Fibroblast of skin of left quadriceps (primary cell): ENCODE measurements around the gene POC1A.
A peak's percentile ranks its signal among the peaks of the same experiment; 100 is the strongest.

ENCODE experiments used
- DNase-seq, 2 experiments: peaks; one replicate each; pipeline ENCODE4 v3.0.0-alpha.2; 2013; ENCODE audit warnings: low read depth in 2 of 2

The POC1A gene

DNA sequence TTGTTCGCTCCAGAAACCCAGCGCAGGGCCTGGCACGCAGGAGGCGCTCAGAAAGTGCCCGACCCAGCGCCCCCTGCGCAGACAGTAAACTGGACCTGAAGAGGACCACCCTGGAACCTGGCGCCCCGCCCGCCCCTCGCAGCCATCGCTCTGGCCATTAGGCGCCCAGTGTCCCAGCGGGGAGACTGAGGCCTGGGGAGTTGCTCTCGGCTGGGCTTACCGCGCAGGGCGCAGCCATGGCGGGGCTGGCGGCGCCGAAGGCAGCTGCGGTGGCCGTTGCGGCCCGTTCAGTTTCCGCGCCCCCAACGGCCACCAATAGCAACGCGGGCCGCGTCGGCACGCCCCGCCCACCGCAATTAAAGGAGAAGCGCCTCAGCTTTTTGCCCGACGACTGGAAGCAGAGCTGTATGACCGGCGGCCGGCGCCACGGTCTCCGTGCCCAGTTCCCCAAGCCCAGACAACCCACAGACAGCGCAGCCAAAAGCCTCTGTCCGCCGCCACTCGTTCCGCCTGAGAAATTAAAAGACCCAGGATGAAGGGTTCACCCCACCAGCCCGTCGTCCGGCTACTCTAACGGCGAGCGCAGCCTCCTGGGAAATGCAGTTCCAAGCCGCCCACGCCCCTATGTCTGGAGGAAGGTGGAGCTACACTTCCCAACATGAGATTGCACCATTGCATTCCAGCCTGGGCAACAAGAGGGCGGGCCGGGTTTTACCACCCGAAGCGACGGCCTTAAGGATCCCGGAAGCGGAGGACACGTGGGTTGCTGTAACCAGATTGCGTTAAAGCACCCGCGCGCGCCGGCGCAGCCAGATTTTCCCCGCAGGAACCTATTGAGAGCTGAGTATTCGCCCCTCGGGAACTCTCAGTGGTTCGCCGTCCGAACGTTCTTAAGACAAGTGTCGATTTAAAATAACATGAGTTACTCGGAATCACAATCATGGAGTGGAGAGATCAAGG lies at the start of gene POC1A:
TSS of gene POC1A (minus strand) at position 289 of the 960 bp plus-strand sequence. CDS start at position 238, 51 bp downstream.
- peak; percentile 96 for DNase-seq

- no peak for DNase-seq
These were observed 49.5 kb upstream of the POC1A start for GRCh38 chr3:52203701-52204100.

DNA sequence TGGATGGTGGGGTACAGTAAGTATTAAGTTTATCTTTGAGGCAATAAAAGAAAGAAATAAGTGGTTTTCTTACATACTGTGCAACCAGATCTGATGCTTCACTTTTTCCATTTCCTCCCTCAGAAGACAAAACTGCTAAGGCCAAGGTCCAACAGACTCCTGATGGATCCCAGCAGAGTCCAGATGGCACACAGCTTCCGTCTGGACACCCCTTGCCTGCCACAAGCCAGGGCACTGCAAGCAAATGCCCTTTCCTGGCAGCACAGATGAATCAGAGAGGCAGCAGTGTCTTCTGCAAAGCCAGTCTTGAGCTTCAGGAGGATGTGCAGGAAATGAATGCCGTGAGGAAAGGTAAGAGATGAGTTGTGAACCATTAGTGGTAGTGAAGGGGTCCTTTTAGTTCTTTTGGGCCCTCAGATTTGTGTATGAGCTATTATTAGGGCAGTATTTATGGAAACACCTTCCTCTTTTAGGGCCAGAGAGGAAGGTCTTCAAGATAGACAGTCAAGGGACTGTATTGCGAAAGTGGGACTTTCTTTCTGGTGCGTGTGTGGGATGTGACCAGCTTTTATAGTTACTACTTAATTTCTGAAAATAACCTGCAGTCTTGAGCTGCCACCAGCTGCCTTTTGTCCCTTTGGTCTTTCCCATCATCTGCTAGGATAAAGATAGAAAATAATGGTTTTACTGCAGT lies 48.3 kb upstream of the POC1A start:
- no peak for DNase-seq

GRCh38 chr3:52200981-52201679 lies 46.9 kb upstream of the POC1A start:
- no peak for DNase-seq

- no peak for DNase-seq
These were observed 44.7 kb upstream of the POC1A start for GRCh38 chr3:52198643-52199608.

GRCh38 chr3:52197842-52198625 lies 43.8 kb upstream of the POC1A start, which contains the start of gene ALAS1:
Gene ALAS1 (plus strand): TSS chr3:52198160. CDS start chr3:52199242, 1,082 bp downstream.
- peak; percentile 70 to 72 for DNase-seq

DNA sequence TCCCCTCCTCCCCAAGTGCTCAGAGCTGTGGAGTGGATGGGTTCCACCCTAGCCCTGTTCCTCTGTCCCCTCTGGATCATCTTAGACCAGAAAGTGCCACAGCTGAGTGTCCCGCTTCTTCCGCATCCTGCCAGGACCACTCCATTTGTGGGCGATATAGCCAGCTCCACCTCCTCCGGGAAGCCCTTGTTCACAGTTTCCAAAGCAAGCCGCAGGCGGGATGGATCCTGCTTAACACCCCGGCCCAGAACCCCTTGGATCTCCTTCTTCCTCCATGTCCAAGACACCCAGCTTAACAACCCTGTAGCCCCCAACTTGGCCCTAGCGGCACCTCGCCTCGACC lies 43.2 kb upstream of the POC1A start:
- no peak for DNase-seq

GRCh38 chr3:52196977-52197376 lies 42.8 kb upstream of the POC1A start:
- no peak for DNase-seq

GRCh38 chr3:52195823-52196331 lies 41.7 kb upstream of the POC1A start:
- DNase-seq = peak in 1 of 2 experiments; percentile 30

DNA sequence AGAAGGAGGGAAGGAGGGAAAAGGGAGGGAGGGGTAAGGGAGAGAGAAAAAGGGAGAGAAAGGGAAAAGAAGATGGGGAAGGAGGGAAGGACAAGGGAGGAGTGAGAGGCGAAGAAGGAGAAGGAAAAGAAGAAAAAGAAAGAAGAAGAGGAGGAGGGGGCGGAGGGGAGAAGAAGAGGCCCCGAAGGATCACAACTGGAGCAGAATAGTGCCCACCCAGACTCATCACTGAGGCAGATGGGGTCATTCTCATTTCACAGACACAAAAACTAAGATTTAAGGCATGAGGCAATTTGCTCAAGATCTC lies 41.0 kb upstream of the POC1A start:
- no peak for DNase-seq

DNA sequence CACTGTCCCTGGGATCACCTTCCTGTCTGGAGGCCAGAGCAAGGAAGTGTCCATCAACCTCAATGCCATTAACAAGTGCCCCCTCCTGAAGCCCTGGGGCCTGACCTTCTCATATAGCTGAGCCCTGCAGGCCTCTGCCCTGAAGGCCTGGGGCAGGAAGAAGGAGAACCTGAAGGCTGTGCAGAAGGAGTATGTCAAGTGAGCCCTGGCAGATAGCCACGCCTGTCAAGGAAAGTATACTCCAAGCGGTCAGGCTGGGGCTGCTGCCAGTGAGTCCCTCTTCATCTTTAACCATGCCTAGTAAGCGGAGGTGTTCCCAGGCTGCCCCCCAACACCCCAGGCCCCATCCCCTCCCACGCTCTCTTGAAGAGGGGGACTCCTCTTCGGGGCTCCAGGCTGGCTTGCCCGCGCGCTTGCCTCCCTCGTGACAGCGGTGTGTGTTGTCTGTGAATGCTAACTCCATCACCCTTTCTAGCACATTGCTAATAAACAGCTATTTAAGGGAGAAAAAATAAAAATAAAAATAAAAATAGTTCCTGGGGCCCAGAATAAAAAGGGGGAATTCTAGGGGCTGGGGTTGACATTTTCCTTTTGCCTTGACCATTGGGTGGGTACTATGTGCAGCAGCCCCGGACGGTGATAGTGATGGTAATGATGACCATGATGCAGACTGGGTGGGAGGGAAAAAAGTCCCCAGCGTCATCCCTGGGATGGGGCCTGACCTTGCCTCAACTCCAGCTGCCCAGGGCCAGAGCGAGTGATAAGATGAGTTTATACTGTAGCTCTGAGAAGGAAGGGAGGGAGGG lies 40.5 kb upstream of the POC1A start:
- DNase-seq = no peak

DNA sequence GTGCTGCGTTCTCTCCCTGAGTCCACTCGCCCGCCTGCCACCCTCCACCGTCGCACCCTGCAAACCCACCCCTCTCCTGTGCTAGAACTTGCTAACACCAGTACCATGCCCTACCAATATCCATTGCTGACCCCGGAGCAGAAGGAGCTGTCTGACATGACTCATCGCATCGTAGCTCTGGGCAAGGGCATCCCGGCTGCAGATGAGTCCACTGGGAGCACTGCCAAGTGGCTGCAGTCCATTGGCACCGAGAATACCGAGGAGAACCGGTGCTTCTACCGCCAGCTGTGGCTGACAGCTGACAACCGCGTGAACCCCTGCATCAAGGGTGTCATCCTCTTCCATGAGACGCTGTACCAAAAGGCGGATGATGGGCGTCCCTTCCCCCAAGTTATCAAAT lies 38.8 kb upstream of the POC1A start:
- no peak for DNase-seq

DNA sequence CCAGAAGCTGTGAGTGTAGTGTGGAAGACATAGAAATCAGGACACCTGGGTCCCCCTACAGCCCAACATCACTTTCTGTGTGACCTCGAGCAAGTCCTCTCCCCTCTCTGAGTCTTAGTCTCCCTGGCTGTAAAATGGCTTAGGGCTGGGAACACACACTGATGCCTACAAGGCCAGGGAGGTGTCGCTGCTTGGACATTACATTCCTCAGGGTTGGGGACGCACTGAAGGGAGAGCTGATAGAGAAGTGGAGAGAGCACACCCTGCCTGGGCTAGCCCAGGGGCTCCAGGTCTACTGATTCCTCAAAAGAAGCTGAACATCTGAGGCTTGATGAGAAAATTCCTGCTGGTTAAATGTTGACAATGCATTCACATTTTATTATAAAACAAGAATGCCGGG lies 37.4 kb upstream of the POC1A start:
- DNase-seq = no peak

DNA sequence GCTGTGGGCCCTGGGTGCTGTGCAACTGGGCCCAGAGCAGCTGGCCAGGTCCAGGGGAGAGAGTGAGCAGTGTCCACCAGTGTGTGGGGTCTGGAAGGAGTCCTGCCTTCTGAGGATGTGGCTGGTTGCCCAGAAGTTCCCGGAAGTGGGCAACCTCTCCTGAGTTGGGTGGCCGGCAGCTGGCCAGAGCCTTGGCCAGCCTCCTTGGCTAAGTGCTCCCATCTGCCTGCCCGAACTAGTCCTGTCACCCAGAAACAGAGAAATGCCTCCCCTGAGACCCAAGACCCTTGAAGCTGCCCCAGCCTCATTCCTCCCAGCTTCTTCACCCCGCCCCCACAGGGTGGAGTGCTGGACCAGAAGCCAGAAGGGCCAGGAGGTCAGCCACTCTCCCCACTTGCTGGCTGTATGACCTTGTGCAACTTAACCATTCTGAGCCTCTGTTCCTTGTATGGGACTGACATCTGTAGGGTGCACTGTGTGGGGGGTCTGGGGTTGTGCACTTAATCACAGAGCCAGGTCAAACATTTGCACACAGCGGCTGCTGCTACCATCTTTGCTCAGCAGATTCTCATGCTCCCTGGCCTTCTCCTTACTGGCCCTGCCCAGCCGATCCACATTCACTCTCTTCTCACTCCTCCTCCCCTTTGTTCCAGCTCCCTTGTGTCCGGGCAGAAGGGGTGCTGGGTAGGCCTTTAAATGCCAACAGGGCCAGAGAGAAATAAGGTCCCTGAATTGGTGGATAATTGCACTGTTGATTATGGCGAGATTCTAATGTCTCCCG lies 36.3 kb upstream of the POC1A start:
- DNase-seq = no peak

- no peak for DNase-seq
These were observed 34.3 kb upstream of the POC1A start for GRCh38 chr3:52188556-52188955.

DNA sequence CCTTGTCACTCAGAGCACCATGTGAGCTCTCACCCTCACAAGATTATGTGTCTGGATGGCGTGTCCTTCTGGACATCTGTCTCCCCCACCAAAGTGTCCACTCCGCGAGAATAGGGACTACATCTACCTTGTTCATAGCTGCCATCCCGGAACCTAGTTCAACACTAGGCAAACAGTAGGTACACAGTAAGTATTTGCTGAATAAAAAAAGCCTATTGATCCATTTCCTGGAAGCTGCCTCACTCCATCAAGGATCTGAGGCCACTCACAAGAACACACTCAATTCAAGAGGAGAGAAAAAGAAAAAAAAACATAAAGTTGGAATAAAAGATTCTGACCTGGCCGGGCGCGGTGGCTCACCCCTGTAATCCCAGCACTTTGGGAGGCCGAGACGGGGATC lies 32.5 kb upstream of the POC1A start:
- no peak for DNase-seq

GRCh38 chr3:52185837-52186236 lies 31.6 kb upstream of the POC1A start:
- no peak for DNase-seq

- no peak for DNase-seq
These were observed 31.1 kb upstream of the POC1A start for GRCh38 chr3:52185311-52185710.

DNA sequence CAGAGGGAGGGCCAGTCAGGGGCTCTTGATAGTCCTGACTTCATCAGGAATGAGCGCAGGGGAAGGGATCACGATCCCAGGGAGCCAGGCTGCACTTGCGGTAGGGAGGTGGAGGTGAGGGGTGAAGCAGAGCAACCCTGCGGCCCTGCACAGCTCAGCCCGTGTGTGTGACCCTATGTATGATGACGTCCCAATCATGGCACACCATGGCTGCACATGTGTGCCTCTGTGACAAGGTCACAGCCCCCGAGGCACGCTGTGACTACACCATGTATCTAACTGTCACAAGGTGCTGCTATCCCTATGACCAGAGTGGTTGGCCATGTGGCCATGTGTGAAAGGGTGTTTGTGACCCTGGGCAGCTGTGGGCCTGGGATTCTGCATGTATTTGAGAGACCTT lies 30.5 kb upstream of the POC1A start:
- DNase-seq = no peak
